Parathyroid adenoma (tissue), 2 donors: ENCODE data around the gene DEFB124.
"Not testable (repeated sequence)": the region's sequence is repeated elsewhere in the genome, so short reads cannot be mapped to it uniquely, and the experiment has no call there.

ENCODE experiments used
- H2AFZ ChIP-seq: fragments of 300-600 bp; sonication (generic); one replicate; pipeline ENCODE4 v1.7.0; 2017; ENCODE audit warnings: antibody characterized with exemption, mild to moderate bottlenecking
- H3K27ac ChIP-seq: fragments of 300-600 bp; sonication (generic); one replicate; pipeline ENCODE4 v1.7.0; 2017
- H3K27me3 ChIP-seq: fragments of 300-600 bp; sonication (generic); one replicate; pipeline ENCODE4 v1.7.0; 2017; ENCODE audit warnings: low read length; ENCODE audit not compliant: control insufficient read depth, insufficient read depth
- H3K36me3 ChIP-seq: fragments of 300-600 bp; sonication (generic); one replicate; pipeline ENCODE4 v1.7.0; 2017; ENCODE audit warnings: low read length; ENCODE audit not compliant: control insufficient read depth, insufficient read depth
- H3K4me1 ChIP-seq: fragments of 300-600 bp; sonication (generic); one replicate; pipeline ENCODE4 v1.7.0; 2017; ENCODE audit warnings: control low read depth
- H3K4me2 ChIP-seq: fragments of 300-600 bp; sonication (generic); one replicate; pipeline ENCODE4 v1.7.0; 2017; ENCODE audit warnings: low read length
- H3K4me3 ChIP-seq: fragments of 300-600 bp; sonication (generic); one replicate; pipeline ENCODE4 v1.7.0; 2017; ENCODE audit warnings: low read depth, low read length
- H3K79me2 ChIP-seq: fragments of 300-600 bp; sonication (generic); one replicate; pipeline ENCODE4 v1.7.0; 2017; ENCODE audit warnings: control low read depth
- H3K9ac ChIP-seq: fragments of 300-600 bp; sonication (generic); one replicate; pipeline ENCODE4 v1.7.0; 2017; ENCODE audit warnings: mild to moderate bottlenecking
- H3K9me3 ChIP-seq: fragments of 300-600 bp; sonication (generic); one replicate; pipeline ENCODE4 v1.7.0; 2017; ENCODE audit warnings: low read length; ENCODE audit not compliant: control insufficient read depth
- TF ChIP-seq, protein P1 (sequence below): fragments of 300-600 bp; sonication (generic); IDR thresholded peaks from one replicate; pipeline ENCODE4 v1.7.0; 2017; ENCODE audit warnings: antibody characterized with exemption, mild to moderate bottlenecking
- donor health status: primary hyperparathyroidism.

Gene DEFB124

DNA sequence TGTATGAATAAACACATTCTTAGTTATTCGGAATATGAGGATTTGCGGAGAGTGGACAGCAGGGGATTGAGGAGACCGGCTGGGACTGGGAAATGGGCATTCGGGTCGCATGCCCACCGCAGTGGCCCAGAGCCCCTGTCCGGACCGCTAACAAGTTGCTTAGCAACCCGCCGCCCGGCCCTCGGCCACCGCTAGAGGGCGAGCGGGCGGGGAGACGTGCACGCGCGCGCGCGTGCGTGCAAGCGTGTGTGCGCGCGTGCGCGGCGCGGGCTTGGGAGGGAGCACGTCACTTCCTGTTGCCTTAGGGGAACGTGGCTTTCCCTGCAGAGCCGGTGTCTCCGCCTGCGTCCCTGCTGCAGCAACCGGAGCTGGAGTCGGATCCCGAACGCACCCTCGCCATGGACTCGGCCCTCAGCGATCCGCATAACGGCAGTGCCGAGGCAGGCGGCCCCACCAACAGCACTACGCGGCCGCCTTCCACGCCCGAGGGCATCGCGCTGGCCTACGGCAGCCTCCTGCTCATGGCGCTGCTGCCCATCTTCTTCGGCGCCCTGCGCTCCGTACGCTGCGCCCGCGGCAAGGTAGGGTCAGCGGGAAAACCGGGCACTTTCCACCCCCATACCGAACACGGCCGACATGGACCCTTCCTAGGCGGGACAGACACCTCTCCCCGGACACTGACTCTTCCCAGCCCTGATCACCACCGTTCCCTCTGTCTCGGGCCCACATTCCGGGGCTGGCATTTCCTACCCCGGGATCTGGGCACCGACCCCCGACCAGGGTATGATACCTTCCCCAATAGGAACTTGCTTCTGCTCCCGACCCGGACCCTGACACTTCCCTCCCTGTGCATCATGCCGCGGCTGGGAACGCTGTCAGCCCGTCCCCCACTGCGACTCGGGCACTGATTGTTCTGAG, 39.5 kb upstream of the DEFB124 start, which contains the start of gene HM13:
Gene HM13 (plus strand): TSS at position 289 of the 918 bp plus-strand sequence. CDS start 110 bp downstream, at position 399.
- H3K4me3 ChIP-seq, result peak within 1 kb of the TSS; percentile 79
- peak within 1 kb of the TSS; percentile 40 for H3K9ac ChIP-seq
- peaks cover 17% of the 10 kb centered on the region for H3K4me1 ChIP-seq

DNA sequence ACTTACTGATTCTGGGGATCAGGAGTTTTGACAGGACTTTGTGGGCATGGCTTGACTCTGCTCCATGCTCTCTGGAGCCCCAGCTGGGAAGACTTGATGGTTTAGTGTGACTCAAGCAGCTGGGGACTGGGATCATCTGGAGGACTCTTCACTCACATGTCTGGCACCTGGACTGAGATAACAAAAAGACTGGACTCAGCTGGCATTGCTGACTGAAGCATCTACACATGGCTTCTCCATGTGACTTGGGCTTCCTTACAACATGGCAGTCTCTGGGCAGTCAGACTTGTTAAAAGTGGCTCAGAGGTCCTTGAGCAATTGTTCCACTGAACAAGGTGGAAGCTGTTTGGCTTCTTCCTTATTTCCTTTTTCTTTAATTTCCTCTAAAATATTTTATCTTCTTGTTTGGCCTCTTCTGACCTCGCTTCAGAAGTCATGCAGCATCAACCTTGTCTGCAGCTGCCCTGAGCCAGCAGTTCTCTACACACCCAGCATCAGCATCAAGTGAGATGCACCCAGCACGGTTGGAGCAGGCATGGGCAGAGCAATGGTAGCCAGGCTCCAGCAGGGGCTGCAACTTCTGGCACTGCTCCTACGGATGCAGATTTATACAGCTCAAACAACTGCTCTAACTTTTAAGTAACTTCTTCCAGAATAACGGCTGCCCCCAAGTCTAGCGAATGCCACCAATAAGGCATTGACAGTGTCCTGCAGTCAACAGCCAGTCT, 33.8 kb upstream of the DEFB124 start:
- TF ChIP-seq, protein P1, sequence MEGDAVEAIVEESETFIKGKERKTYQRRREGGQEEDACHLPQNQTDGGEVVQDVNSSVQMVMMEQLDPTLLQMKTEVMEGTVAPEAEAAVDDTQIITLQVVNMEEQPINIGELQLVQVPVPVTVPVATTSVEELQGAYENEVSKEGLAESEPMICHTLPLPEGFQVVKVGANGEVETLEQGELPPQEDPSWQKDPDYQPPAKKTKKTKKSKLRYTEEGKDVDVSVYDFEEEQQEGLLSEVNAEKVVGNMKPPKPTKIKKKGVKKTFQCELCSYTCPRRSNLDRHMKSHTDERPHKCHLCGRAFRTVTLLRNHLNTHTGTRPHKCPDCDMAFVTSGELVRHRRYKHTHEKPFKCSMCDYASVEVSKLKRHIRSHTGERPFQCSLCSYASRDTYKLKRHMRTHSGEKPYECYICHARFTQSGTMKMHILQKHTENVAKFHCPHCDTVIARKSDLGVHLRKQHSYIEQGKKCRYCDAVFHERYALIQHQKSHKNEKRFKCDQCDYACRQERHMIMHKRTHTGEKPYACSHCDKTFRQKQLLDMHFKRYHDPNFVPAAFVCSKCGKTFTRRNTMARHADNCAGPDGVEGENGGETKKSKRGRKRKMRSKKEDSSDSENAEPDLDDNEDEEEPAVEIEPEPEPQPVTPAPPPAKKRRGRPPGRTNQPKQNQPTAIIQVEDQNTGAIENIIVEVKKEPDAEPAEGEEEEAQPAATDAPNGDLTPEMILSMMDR, result no peak
- Histone ChIP-seq H3K9me3 (no peaks in the 10 kb centered on the region), H3K4me2 (no peak overlapping the region), H3K4me3 (no peak overlapping the region), H3K27ac (no peak overlapping the region), H3K27me3 (no peaks in the 10 kb centered on the region), H2AFZ (no peak overlapping the region), H3K4me1 (no peaks in the 10 kb centered on the region), H3K36me3 (no peaks in the 10 kb centered on the region), H3K79me2 (peaks cover under 1% of the 10 kb centered on the region), H3K9ac (no peak overlapping the region)

More for the DNA sequence above, 39.5 kb upstream of the DEFB124 start, which contains the start of gene HM13:
- TF ChIP-seq, protein P1, result peak; percentile 98
- peak within 1 kb of the TSS; percentile 97 for H2AFZ ChIP-seq
- peaks cover 48% of the 10 kb centered on the region for H3K79me2 ChIP-seq
- H3K27ac ChIP-seq, result peak within 1 kb of the TSS; percentile 50
- H3K9me3 ChIP-seq, result no peaks in the 10 kb centered on the region
- H3K4me2 ChIP-seq, result peak within 1 kb of the TSS; percentile 52
- H3K27me3 ChIP-seq, result no peaks in the 10 kb centered on the region
- H3K36me3 ChIP-seq, result no peaks in the 10 kb centered on the region

DNA sequence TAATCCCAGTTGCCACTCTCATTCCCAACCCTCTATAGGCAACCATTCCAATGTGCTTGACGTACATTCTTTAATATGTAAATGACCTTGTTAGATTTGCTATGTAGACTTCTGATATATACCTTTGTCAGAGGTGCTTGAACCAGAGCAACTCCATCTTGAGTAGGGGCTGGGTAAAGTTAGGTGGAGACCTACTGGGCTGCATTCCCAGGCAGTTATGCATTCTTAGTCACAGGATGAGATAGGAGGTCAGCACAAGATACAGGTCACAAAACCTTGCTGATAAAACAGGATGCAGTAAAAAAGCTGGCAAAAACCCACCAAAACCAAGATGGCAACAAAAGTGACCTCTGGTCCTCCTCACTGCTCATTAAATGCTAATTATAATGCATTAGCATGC, 31.0 kb upstream of the DEFB124 start:
- no peaks in the 10 kb centered on the region for H3K9me3 ChIP-seq
- no peak overlapping the region for H3K4me2 ChIP-seq
- no peak overlapping the region for H3K9ac ChIP-seq
- H3K27ac ChIP-seq, result no peak overlapping the region
- no peak overlapping the region for H3K4me3 ChIP-seq
- TF ChIP-seq, protein P1, result no peak
- H3K79me2 ChIP-seq, result no peaks in the 10 kb centered on the region
- H3K36me3 ChIP-seq, result no peaks in the 10 kb centered on the region
- no peak overlapping the region for H2AFZ ChIP-seq
- H3K27me3 ChIP-seq, result no peaks in the 10 kb centered on the region
- no peaks in the 10 kb centered on the region for H3K4me1 ChIP-seq

DNA sequence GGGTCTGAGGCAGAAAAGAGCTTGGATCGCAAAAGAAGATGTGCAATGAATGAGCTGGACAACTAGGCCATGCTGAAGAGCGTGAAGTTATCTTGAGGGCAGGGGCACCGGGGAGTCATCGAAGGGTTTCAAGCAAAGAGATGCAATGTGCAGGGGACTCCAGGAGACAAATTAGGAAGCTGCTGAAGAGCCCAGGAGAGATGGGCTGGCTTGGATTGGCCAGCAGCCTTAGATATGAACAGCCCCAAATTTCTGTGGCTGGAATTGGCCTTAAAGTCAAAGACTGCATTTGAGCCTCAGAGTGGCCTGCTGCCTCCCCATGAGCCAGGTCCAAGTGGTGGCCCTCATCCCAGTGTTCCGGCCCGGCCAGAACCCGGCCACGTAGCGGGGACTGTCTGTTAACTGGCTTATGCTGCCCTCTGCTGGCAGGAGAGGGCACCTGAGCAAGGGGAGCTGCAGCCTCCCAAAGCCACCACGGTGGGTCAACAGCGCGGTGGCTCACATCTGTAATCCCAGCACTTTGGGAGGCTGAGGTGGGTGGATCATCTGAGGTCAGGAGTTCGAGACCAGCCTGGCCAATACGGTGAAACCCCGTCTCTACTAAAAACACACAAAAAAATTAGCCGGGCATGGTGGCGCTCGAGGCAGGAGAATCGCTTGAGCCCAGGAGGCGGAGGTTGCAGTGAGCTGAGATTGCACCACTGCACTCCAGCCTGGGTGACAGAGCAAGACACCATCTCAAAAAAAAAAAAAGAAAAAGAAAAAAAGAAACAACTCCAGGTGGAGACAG, 28.2 kb upstream of the DEFB124 start:
- H2AFZ ChIP-seq, result peak overlapping the region; percentile 74

More for the DNA sequence above, 28.2 kb upstream of the DEFB124 start:
- H3K9me3 ChIP-seq, H3K79me2 ChIP-seq, H3K36me3 ChIP-seq, H3K9ac ChIP-seq, H3K27me3 ChIP-seq, H3K4me2 ChIP-seq, H3K27ac ChIP-seq, H3K4me1 ChIP-seq, H3K4me3 ChIP-seq: not testable (repeated sequence)
- TF ChIP-seq, protein P1, result peak; percentile 95
